Activated naive CD4-positive, alpha-beta T cell treated with anti-CD3 and anti-CD28 coated beads, Interleukin-2, amount 50 U/mL, for 16 hours (primary cell): ENCODE data around the gene NAT8L.

Source experiments
- DNase-seq: peaks from one replicate; pipeline ENCODE4 v3.0.0-alpha.2; 2020

Gene NAT8L

GRCh38 chr4:2046031-2046961 lies 12.8 kb upstream of the NAT8L start:
- DNase-seq: no peak

DNA sequence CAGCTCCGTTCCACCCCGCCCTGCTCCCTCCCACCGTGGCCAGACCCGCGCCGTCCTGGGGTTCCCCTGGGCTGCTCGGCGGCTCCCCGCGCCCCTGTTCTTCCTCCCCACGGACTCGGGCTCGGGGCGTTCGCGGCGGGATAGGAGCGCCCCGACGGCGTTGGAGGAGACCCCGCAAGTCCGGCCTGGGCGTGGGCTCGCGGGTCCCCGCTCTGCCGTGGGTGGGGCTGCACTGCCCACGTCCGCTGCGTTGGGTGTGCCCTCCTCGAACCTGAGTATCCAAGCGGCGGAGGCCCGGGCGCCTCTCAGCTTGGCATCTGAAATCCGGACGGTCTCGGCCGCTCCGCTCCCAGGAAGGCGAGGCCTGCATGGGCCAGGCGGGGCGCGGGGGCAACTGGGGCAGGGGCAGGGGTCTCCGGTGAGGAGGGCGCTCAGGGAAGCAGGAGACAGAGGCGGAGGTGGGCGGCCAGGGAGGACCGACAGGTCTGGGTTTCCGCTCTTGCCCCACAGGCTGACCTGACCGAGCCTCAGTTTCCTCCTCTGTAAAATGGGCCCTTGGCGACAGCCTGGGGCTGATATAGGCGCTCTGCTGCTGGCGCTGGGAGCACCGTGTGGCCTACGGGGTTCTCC lies 12.0 kb upstream of the NAT8L start:
- DNase-seq: no peak

- DNase-seq: no peak
Measured at GRCh38 chr4:2047781-2048581, 11.1 kb upstream of the NAT8L start.

GRCh38 chr4:2048831-2049230 lies 10.3 kb upstream of the NAT8L start:
- DNase-seq: no peak

GRCh38 chr4:2049381-2049780 lies 9.7 kb upstream of the NAT8L start:
- DNase-seq: no peak

- no peak for DNase-seq
Measured at GRCh38 chr4:2049811-2050210, 9.3 kb upstream of the NAT8L start.

GRCh38 chr4:2051086-2051485 lies 8.0 kb upstream of the NAT8L start:
- DNase-seq: no peak

DNA sequence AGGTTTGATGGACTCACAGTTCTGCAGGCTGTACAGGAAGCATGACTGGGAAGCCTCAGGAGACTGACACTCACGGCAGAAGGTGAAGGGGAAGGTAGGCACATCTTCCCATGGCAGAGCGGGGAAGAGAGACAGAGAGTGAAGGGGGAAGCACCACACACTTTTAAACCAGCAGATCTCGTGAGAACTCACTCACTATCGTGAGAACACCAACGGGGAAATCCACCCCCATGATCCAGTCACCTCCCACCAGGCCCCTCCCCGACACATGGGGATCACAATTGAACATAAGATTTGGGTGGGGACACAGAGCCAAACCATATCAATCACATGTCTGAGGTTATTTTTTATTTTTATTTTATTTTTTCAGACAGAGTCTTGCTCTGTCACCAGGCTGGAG lies 4.9 kb upstream of the NAT8L start:
- DNase-seq: no peak

DNA sequence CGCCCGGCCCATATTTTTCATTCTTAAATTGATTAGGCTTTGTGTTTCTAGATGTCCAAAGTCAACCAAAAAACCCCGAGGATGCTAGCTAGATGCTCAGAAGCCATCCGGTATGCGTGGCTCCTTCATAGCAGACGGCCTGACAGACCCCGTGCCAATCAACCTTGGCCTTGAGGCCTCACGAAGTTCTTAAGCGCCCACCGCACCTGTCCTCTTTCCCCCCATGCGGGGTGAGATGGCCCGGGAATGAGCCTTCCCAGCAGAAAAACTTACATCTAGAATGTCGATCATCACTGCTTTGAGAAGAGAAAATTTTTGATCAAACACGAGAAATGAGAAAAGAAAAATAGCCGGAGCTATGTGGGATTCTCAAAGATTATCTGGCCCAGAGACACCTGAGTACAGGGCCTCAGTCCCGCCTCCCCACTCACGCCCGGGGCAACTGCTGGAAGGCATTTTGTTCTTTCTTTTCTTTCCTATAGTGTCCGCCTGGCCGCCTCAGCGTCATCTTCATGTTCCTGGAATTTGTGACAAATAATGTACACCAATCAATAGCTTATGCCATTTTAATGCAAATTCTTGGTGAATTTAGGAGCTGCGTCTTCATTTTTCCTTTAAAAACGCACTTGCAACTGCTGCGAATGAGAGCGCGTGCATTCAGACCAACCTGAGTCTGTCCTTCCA lies 1.6 kb upstream of the NAT8L start:
- no peak for DNase-seq

- DNase-seq: peak; percentile 38
Measured at GRCh38 chr4:2058264-2059045, 672 bp upstream of the NAT8L start.

- DNase-seq: peak; percentile 23
Measured at GRCh38 chr4:2059726-2060602, 837 bp downstream of the NAT8L start.

- DNase-seq: no peak
Measured at GRCh38 chr4:2060611-2061185, 1.6 kb downstream of the NAT8L start.

- DNase-seq: peak; percentile 8
Measured at GRCh38 chr4:2061186-2062131, 2.3 kb downstream of the NAT8L start.

GRCh38 chr4:2062168-2062807 lies 3.2 kb downstream of the NAT8L start:
- peak; percentile 11 for DNase-seq

GRCh38 chr4:2062808-2063524 lies 3.8 kb downstream of the NAT8L start:
- DNase-seq: peak; percentile 14

GRCh38 chr4:2063557-2064275 lies 4.6 kb downstream of the NAT8L start:
- DNase-seq: peak; percentile 9

GRCh38 chr4:2064276-2064991 lies 5.3 kb downstream of the NAT8L start:
- peak; percentile 8 for DNase-seq
